H1 (cell line): Measurements from ENCODE around the gene B4GAT1. TPM values are rescaled to one million over a fixed set of nuclear protein-coding genes. Genes with fewer than 3 reads are reported as not detected.

Experiments
- CTCF ChIA-PET: fragments of 300-600 bp; sonication (Branson Sonifier 250); formaldehyde crosslinking; loops from one replicate; lab custom pipeline; 2021; ENCODE audit not compliant: partially characterized antibody; lab: Charles Lee
- POLR2A ChIA-PET: fragments of 300-600 bp; sonication (Branson Sonifier 250); formaldehyde crosslinking; loops from one replicate; lab custom pipeline; 2021; ENCODE audit warnings: inconsistent platforms; ENCODE audit not compliant: partially characterized antibody; lab: Charles Lee
- DNase-seq, 2 experiments: peaks; one replicate each; pipeline versions ENCODE4 v3.0.0 to v3.0.0-alpha.2; 2010 to 2022; ENCODE audit warnings: low spot score in 2 of 2, low read depth in 1 of 2, mixed read lengths in 1 of 2
- FAIRE-seq: peaks from 2 replicates; lab custom pipeline; 2011; peaks lifted over from hg19 to GRCh38; lab: Jason Lieb, UNC
- H2AFZ ChIP-seq: 2 replicates; pipeline ENCODE4 v1.8.1; 2012; ENCODE audit warnings: low read length, inconsistent platforms
- H2AK5ac ChIP-seq: 2 replicates; pipeline ENCODE4 v1.6.1; 2013; ENCODE audit warnings: low read depth, low read length
- H2BK120ac ChIP-seq: replicated peaks from 2 replicates; pipeline ENCODE3; 2013; ENCODE audit warnings: low read depth, low read length, inconsistent platforms
- H2BK12ac ChIP-seq: 2 replicates; pipeline ENCODE4 v1.6.1; 2013; ENCODE audit warnings: low read depth, low read length
- H2BK15ac ChIP-seq: 2 replicates; pipeline ENCODE4 v1.6.1; 2013; ENCODE audit warnings: low read length
- H2BK20ac ChIP-seq: 2 replicates; pipeline ENCODE4 v1.6.1; 2013; ENCODE audit warnings: low read length
- H2BK5ac ChIP-seq: 2 replicates; pipeline ENCODE4 v1.6.1; 2013; ENCODE audit warnings: low read depth, low read length
- H3K14ac ChIP-seq: 2 replicates; pipeline ENCODE4 v1.6.1; 2013; ENCODE audit warnings: inconsistent platforms; ENCODE audit not compliant: insufficient read length
- H3K18ac ChIP-seq: 2 replicates; pipeline ENCODE4 v1.6.1; 2013; ENCODE audit warnings: low read length; ENCODE audit errors: extremely low read depth
- H3K23ac ChIP-seq: 2 replicates; pipeline ENCODE4 v1.6.1; 2013; ENCODE audit warnings: inconsistent platforms; ENCODE audit not compliant: insufficient read length
- H3K23me2 ChIP-seq: 2 replicates; pipeline ENCODE4 v1.6.1; 2013; ENCODE audit warnings: low read depth, low read length
- H3K27ac ChIP-seq: 2 replicates; pipeline ENCODE4 v1.6.1; 2011; ENCODE audit warnings: low read depth, low read length, inconsistent platforms
- H3K27me3 ChIP-seq, 4 experiments: replicated peaks in 1 of 4; 1 replicate in 1 of 4; 2 replicates in 3 of 4; pipeline versions ENCODE4 v1.6.1 to v1.8.1; 2011 to 2013; ENCODE audit warnings: low read length in 3 of 4, mild to moderate bottlenecking in 3 of 4, inconsistent platforms in 2 of 4, mixed read lengths in 2 of 4, moderate library complexity in 1 of 4; ENCODE audit not compliant: control insufficient read depth in 3 of 4, insufficient read depth in 3 of 4; ENCODE audit errors: extremely low read depth in 1 of 4
- H3K36me3 ChIP-seq, 4 experiments: 2 replicates each; pipeline versions ENCODE4 v1.6.1 to v1.8.1; 2011 to 2013; ENCODE audit warnings: mild to moderate bottlenecking in 4 of 4, low read length in 3 of 4, moderate library complexity in 2 of 4, control low read depth in 1 of 4, inconsistent platforms in 1 of 4; ENCODE audit not compliant: insufficient read depth in 4 of 4, control insufficient read depth in 2 of 4
- H3K4ac ChIP-seq: replicated peaks from 2 replicates; pipeline ENCODE3; 2013; ENCODE audit warnings: low read length, low read depth, mixed read lengths, inconsistent platforms; ENCODE audit not compliant: insufficient read length
- H3K4me1 ChIP-seq, 4 experiments: replicated peaks in 1 of 4; 1 replicate in 1 of 4; 2 replicates in 3 of 4; pipeline versions ENCODE4 v1.6.1 to v1.8.1; 2011 to 2013; ENCODE audit warnings: low read length in 3 of 4, inconsistent platforms in 2 of 4, mixed read lengths in 1 of 4; ENCODE audit not compliant: insufficient read depth in 4 of 4, control insufficient read depth in 3 of 4
- H3K4me2 ChIP-seq, 2 experiments: 2 replicates each; pipeline versions ENCODE4 v1.6.1 to v1.8.1; 2011 to 2013; ENCODE audit warnings: low read depth in 2 of 2, low read length in 2 of 2, control low read depth in 1 of 2, inconsistent platforms in 1 of 2, mild to moderate bottlenecking in 1 of 2; ENCODE audit not compliant: insufficient read depth in 1 of 2
- H3K4me3 ChIP-seq, 4 experiments: fragments of 200-600, 300-600 bp in 1 of 4; sonication (generic), shearing (Covaris generic), sonication (Bioruptor Twin) in 1 of 4; 2 replicates each; pipeline versions ENCODE4 v1.5.1 to v1.8.1; 2011 to 2016; ENCODE audit warnings: low read length in 4 of 4, low read depth in 3 of 4, control low read depth in 2 of 4, inconsistent platforms in 2 of 4, mild to moderate bottlenecking in 2 of 4, mixed read lengths in 1 of 4, moderate library complexity in 1 of 4; ENCODE audit not compliant: insufficient read depth in 2 of 4; ENCODE audit errors: extremely low read depth in 1 of 4
- H3K56ac ChIP-seq: replicated peaks from 2 replicates; pipeline ENCODE3; 2013; ENCODE audit warnings: low read depth, mild to moderate bottlenecking, mixed read lengths, low read length, inconsistent platforms; ENCODE audit not compliant: insufficient read length
- H3K79me1 ChIP-seq: 2 replicates; pipeline ENCODE4 v1.6.1; 2013; ENCODE audit warnings: low read depth, low read length, control low read depth
- H3K79me2 ChIP-seq, 2 experiments: 2 replicates each; pipeline versions ENCODE4 v1.6.1 to v1.8.1; 2012 to 2013; ENCODE audit warnings: low read length in 2 of 2, mild to moderate bottlenecking in 2 of 2, inconsistent platforms in 1 of 2; ENCODE audit not compliant: insufficient read depth in 2 of 2, control insufficient read depth in 1 of 2
- H3K9ac ChIP-seq, 4 experiments: replicated peaks in 1 of 4; 1 replicate in 1 of 4; 2 replicates in 3 of 4; pipeline versions ENCODE4 v1.6.1 to v1.8.1; 2011 to 2013; ENCODE audit warnings: low read depth in 3 of 4, low read length in 3 of 4, control low read depth in 2 of 4, mild to moderate bottlenecking in 2 of 4, moderate library complexity in 2 of 4, inconsistent platforms in 1 of 4; ENCODE audit errors: extremely low read depth in 1 of 4
- H3K9me3 ChIP-seq, 2 experiments: 2 replicates each; pipeline versions ENCODE4 v1.6.1 to v1.8.1; 2012 to 2013; ENCODE audit warnings: mild to moderate bottlenecking in 2 of 2, moderate library complexity in 2 of 2, control low read depth in 1 of 2, inconsistent platforms in 1 of 2, low read depth in 1 of 2, low read length in 1 of 2, mixed read lengths in 1 of 2; ENCODE audit not compliant: insufficient read depth in 2 of 2
- H4K20me1 ChIP-seq, 2 experiments: replicated peaks in 1 of 2; 2 replicates each; pipeline versions ENCODE3 to v1.8.1; 2011 to 2013; ENCODE audit warnings: inconsistent platforms in 2 of 2, low read length in 2 of 2, mild to moderate bottlenecking in 1 of 2; ENCODE audit not compliant: insufficient read depth in 2 of 2, control insufficient read depth in 1 of 2
- H4K5ac ChIP-seq: 2 replicates; pipeline ENCODE4 v1.6.1; 2013; ENCODE audit warnings: low read length, low read depth, mixed read lengths, inconsistent platforms; ENCODE audit not compliant: insufficient read length
- H4K8ac ChIP-seq: 2 replicates; pipeline ENCODE4 v1.8.0; 2013; ENCODE audit warnings: mild to moderate bottlenecking, moderate library complexity, low read length, inconsistent platforms; ENCODE audit not compliant: insufficient read depth; ENCODE audit errors: extremely low read depth
- H4K91ac ChIP-seq: replicated peaks from 2 replicates; pipeline ENCODE3; 2013; ENCODE audit warnings: low read length, mixed read lengths, inconsistent platforms; ENCODE audit not compliant: insufficient read length
- SIX5 ChIP-seq: IDR thresholded peaks from 2 replicates; pipeline ENCODE4 v1.6.1; 2011; ENCODE audit warnings: mild to moderate bottlenecking, low read depth, low read length
- YY1 ChIP-seq: IDR thresholded peaks from 2 replicates; pipeline ENCODE4 v1.6.1; 2011; ENCODE audit warnings: low read depth, mild to moderate bottlenecking, low read length
- WGBS, 2 experiments: shearing (Covaris generic) in 1 of 2; methylation state at CpG; one replicate each; pipeline versions ENCODE4 v1.1.6 to v1.1.7; 2013 to 2015; ENCODE audit warnings: low lambda C conversion rate in 2 of 2, mixed read lengths in 2 of 2, inconsistent platforms in 1 of 2, low coverage in 1 of 2, missing lambda C conversion rate in 1 of 2; ENCODE audit not compliant: insufficient replicate concordance in 2 of 2, insufficient coverage in 1 of 2, insufficient read length in 1 of 2; ENCODE audit errors: extremely low coverage in 1 of 2, missing lambda C conversion rate in 1 of 2; 5-methylcytosine and 5-hydroxymethylcytosine counted together
- polyA plus RNA-seq, 7 experiments: library from polyadenylated mRNA; depleted of rRNA in 3 of 7; stranded (reverse) in 5 of 7; unstranded in 2 of 7; fragments of >200 nt in 5 of 7; fragments of 200-250 nt in 2 of 7; gene quantifications; 1 replicate in 5 of 7; 2 replicates in 1 of 7; 4 replicates in 1 of 7; pipeline versions ENCODE4 v1.2.1 to v1.2.3, GENCODE V29; 2011 to 2013; ENCODE audit warnings: missing spikeins in 2 of 7, mixed read lengths in 2 of 7
- total RNA-seq: library from RNA; stranded (reverse); fragmentation: NEBNext Ultra II Directional; extraction: Animal tissue kit (Norgen Biotek cat#: 25700); gene quantifications from 2 replicates; pipeline ENCODE4 v1.2.1, GENCODE V29; 2021

B4GAT1 gene
- total and polyA plus RNA-seq, 2 of the 8 experiments (the other 6 are each of a cell fraction or from before 2014, with no cell fraction given): 22.2 to 27.8 TPM

DNA sequence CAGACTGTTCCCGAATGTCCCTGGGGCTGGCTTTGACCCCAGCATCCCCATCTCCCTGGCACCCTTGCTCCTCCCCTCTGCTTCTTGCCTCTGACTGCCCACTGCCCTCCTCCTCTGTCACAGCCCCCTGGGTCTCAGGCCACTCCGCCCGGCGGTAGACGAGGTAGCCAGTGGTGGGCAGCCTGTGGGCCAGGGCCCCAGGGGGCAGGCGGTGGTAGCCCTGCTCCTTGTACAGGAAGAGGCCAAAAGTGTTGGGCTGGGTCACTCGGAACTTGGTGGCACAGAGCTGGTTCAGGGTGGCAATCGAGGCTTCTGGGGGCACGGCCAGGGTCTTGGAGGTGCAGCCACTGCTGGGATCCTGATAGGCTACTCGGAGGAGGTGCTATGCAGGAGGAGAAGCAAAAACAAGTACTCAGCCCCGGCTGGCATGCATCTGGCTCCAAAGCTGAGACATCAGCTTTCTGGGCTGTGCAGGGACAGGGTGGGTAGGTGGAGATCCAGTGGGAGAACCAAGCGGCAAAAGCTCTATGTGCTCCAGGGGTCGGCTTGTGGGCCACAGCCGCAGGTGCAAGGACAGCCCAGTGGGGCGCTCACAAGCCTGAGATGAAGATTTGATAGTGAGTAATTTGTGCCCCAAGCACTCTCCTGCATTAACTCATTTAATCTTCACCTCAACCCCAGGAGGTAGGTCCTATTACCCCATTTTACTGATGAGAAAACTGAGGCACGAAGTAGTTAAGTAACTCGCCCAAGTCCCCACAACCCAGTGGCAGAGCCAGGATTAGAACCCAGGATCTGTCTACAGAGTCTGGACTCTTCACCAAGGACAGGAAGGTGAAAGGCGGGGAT lies 14.8 kb downstream of the B4GAT1 start:
- H3K27ac ChIP-seq: no peak overlapping the region
- WGBS, 2 experiments: 81% methylated on average over 17 of the region's 18 CpGs; no CpG with 5 or more reads in 1 of the 2 experiments
- no peak overlapping the region for H4K5ac ChIP-seq
- no peak overlapping the region for H2AFZ ChIP-seq
- no peaks in the 10 kb centered on the region for H3K79me2 ChIP-seq
- no peak overlapping the region for H2BK20ac ChIP-seq
- H3K4me2 ChIP-seq: no peak overlapping the region
- no peak overlapping the region for H3K14ac ChIP-seq
- H2AK5ac ChIP-seq: no peak overlapping the region
- no peak overlapping the region for H3K4me3 ChIP-seq
- no peak overlapping the region for H2BK120ac ChIP-seq
- no peak for FAIRE-seq
- no peak overlapping the region for H2BK12ac ChIP-seq
- peaks cover 0 to 4% (median 2%) of the 10 kb centered on the region in 4 experiments; a peak in 3 of 7 replicates for H3K27me3 ChIP-seq
- H3K9me3 ChIP-seq: no peaks in the 10 kb centered on the region
- ChIA-PET CTCF (interaction anchor here (0.6 to 8.7 kb wide), 6 partner anchors 11 to 68 kb away, joined by 3 to 242 read pairs (median 4); partner anchors contain the start of gene CD248), POLR2A (interaction anchor here (0.9 to 8.5 kb wide), 7 partner anchors 9 to 43 kb away, joined by 3 to 61 read pairs (median 8); partner anchors contain the start of genes B4GAT1, BRMS1, CD248 and YIF1A)
- no peak overlapping the region for H2BK15ac ChIP-seq
- H3K79me1 ChIP-seq: no peaks in the 10 kb centered on the region
- peaks cover 5 to 28% (median 16%) of the 10 kb centered on the region in 4 experiments for H3K4me1 ChIP-seq
- no peak overlapping the region for H3K4ac ChIP-seq
- no peak overlapping the region for H2BK5ac ChIP-seq
- H3K23ac ChIP-seq: no peak overlapping the region
- no peak overlapping the region for H3K18ac ChIP-seq
- H3K56ac ChIP-seq: no peak overlapping the region
- H3K36me3 ChIP-seq: no peaks in the 10 kb centered on the region; a peak in 1 of 8 replicates
- no peaks in the 10 kb centered on the region; the same call in 1 of the 2 replicates for H3K23me2 ChIP-seq
- TF ChIP-seq SIX5: no peak
- no peak for TF ChIP-seq YY1
- H4K20me1 ChIP-seq: no peaks in the 10 kb centered on the region
- DNase-seq: no peak
- no peak overlapping the region for H3K9ac ChIP-seq
- H4K91ac ChIP-seq: no peak overlapping the region
- no peak overlapping the region; the same call in 1 of the 2 replicates for H4K8ac ChIP-seq
